Stimulated activated CD8-positive, alpha-beta memory T cell treated with anti-CD3 and anti-CD28 coated beads, Interleukin-15, amount 100 ng/mL, for 24 hours (primary cell): ENCODE measurements around the gene RUVBL2.

Experiments
- DNase-seq: peaks from one replicate; pipeline ENCODE4 v3.0.0-alpha.2; 2020; ENCODE audit warnings: low read depth

RUVBL2 gene

GRCh38 chr19:48993175-48994034 lies at the start of gene RUVBL2, which contains the start of gene GYS1:
Gene RUVBL2 (plus strand): TSS chr19:48993887. CDS start chr19:48993912, 25 bp downstream.
Gene GYS1 (minus strand): TSS chr19:48993309. CDS start chr19:48993112, 197 bp downstream.
- DNase-seq = peak; percentile 95

DNA sequence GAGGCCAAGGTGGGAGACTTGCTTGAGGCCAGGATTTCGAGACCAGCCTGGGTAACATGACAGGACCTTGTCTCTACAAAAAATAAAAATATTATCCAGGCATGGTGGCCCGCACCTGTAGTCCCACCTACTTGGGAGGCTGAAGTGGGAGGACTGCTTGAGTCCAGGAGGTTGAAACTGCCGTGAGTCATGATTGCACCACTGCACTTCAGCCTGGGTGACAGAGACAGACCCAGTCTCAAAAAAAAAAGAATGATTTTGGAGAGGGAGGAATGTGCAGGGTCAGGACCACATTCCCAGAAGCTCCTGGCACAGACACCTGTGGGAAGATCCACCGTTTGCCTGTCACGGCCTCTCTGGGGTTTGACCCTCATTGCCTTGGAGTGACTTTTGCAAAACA lies 48.3 kb upstream of the RUVBL2 start:
- DNase-seq = no peak

DNA sequence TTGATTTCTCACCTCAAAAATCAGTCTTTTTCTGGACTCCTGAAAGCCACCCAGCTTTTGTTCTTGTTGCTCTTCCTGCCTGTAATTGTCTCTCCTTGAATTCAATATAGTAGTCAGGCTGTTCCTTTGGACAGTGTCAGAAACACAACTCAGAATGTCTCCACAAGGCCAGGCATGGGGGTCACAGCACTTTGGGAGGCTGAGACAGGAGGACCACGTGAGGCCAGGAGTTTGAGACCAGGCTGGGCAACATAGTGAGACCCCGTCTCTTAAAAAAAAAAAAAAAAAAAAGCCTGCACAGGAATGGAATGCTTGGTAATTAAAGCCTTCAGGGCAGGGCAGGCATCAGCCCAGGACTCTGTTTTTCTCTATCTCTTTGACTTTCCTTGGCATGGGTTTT lies 47.9 kb upstream of the RUVBL2 start:
- no peak for DNase-seq

DNA sequence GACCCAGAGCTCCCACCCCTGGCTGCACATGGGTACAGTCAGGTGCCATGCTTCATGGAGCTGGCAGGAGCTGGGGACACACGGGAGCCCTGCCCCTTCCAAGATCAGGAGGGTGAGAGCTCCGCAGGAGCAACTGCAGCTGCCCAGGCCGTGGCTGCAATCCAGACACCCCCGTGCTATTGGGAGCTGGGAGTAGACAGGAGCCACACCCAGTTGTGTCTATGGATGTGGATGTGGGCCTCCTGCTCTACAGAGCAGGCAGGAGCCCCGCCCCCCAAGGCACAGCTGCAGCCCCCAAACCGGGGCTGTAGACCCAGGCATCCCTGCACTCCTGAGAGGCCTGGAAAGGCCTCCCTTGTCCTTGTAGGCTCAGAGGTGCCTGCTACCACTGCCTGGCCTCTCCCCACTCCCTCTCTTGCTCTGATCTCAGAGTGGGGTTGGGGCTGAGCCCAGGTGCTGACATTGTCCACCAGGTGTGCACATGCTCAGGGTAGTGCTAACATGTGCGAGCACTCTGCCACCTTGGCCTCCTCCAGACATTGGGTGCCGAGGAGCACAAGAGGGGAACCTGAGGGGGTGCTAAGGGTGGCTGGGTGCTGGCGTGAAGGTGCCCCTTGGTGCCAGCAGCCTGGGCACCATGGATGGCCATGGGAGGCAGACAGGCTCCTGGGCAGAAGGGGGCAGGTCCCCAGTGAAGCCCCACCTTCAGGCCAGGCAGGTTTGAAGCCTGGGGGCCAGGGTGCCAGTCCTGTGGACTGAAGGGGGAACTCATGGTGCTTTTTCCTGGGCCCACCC lies 47.0 kb upstream of the RUVBL2 start:
- no peak for DNase-seq

DNA sequence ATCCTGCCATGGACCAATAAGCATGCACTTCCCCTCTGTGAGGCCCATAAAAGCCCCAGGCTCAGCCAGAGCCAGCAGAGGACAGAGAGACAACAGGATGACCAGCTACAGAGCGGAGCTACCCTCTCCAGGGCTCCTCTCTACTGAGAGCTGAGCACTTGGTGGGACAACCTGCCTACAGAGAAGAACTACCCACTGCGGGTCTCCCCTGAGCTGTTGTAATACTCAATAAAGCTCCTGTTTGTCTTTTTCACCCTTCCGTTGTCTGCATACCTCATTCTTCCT lies 46.5 kb upstream of the RUVBL2 start:
- DNase-seq = no peak

DNA sequence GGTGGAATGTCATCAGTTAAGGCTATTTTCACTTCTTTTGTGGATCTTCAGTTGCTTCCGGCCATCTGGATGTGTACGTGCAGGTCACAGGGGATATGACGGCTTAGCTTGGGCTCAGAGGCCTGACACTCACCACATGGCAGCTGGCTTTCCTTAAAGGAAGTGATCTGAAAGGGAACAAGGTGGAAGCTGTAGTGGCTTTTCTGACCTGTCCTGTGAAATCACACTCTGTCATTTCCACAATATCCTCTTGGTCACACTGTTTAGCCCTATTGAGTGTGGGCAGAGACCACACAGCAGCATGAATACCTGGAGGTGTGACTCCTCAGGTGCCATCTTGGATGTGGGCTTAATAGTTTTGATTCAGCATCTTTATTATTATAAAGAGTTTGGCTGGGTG lies 43.5 kb upstream of the RUVBL2 start:
- DNase-seq = no peak

DNA sequence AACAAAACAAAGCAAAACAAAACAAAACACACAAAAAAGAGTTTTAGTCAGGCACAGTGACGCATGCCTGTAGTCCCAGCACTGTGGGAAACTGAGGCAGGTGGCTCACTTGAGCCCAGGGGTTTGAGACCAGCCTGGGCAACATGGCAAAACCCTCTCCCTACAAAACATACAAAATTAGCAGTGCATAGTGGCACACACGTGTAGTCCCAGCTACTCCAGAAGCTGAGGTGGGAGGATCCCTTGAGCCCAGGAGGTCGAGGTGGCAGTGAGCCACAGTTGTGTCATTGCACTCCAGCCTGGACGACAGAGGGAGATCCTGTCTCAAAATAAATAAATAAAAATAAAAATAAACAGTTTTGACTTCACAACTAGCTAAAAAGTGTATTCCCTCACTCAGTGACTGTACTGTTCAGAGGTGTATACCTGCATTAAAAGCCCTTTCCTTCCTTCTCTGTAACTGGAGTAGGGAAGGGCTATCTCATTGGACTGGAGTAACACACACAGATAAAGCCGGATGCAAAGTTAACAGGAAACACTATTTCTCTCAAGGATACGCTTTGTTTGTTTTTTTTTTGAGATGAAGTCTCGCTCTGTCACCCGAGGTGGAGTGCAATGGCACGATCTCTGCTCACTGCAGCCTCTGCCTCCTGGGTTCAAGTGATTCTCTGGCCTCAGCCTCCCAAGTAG lies 42.7 kb upstream of the RUVBL2 start:
- no peak for DNase-seq

GRCh38 chr19:48953141-48953540 lies 40.5 kb upstream of the RUVBL2 start:
- no peak for DNase-seq

- no peak for DNase-seq
Observed at GRCh38 chr19:48953990-48954594, 39.6 kb upstream of the RUVBL2 start.

DNA sequence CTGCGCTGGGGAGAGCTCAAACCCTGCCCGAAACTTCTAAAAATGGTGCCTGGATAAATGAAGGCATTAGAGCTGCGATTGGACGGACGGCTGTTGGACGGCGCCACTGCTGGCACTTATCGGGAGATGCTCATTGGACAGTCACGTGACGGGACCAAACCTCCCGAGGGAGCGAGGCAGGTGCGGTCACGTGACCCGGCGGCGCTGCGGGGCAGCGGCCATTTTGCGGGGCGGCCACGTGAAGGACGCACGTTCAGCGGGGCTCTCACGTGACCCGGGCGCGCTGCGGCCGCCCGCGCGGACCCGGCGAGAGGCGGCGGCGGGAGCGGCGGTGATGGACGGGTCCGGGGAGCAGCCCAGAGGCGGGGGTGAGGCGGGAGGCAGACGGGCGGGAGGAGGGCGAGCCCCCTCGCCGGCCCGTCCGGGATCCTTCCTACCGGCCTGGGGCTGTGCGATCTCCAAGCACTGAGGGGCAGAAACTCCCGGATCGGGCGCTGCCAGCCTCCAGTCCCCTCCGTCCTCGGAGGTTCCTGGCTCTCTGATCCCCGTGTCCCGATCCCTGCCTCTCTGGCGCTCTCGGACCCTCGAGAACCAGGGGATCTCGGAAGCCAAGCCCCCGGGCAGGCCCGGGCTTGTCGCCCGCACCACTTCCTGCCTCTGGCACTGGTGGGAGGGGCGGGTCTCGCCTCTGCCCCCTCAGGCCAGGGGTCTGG lies 38.9 kb upstream of the RUVBL2 start, which contains the start of gene BAX:
Gene BAX, plus strand, starts transcription at position 281 of the 713 bp plus-strand sequence. Its CDS starts 54 bp downstream, at position 335.
- DNase-seq = peak; percentile 83

DNA sequence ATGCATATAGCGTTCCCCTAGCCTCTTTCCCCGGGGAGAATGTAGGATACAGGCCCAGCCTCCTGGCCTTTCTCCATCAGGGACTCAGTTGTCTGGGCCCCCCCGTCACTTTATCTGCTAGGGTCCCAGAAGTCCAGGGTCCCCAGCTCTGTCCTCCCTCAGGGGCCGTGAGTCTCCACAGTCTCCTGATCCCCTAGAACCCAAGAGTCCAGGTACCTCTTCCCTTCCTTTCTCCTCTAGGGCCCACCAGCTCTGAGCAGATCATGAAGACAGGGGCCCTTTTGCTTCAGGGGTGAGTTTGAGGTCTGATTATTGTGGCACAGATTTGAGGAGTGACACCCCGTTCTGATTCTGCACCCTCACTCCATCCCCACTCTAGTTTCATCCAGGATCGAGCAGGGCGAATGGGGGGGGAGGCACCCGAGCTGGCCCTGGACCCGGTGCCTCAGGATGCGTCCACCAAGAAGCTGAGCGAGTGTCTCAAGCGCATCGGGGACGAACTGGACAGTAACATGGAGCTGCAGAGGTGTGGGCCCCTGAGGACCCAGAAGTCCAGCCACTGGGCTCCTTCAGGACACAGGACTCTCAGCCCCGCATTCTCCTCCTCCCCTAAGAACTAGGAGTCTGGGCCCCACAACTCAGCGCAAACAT lies 38.3 kb upstream of the RUVBL2 start:
- no peak for DNase-seq

GRCh38 chr19:48958006-48958405 lies 35.7 kb upstream of the RUVBL2 start:
- DNase-seq = no peak

DNA sequence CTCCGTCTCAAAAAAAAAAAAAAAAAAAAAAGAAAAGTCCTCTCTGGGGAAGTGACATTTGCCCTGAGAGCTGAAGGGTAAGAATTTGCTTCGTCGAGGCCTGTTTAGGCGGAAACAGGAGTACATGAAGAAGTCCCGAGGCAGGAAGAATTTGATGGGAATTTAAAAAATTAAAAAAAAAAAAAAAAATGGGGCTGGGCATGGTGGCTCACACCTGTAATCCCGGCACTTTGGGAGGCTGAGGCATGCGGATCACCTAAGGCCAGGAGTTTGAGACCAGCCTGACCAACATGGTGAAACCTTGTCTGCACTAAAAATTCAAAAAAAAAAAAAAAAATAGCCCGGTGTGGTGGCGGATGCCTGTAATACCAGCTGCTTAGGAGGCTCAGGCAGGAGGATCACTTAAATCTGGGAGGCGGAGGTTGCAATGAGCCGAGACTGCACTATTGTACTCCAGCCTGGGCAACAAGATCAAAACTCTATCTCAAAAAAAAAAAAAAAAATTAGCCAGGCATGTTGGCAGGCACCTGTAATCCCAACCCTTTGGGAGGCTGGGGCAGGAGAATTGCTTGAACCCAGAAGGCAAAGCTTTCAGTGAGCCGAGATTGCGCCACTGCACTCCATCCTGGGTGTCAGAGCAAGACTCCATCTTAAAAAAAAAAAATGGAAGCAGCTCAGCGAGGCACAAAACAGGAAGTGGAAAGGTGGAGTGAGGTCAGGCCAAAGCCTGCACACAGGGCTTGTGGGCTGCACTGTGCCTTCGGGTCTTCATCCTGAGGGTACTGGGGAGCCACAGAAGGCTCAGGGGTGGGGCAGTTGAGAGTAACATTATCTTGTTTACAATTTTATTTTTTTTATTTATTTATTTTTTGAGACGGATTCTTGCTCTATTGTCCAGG lies 34.1 kb upstream of the RUVBL2 start:
- DNase-seq = no peak

DNA sequence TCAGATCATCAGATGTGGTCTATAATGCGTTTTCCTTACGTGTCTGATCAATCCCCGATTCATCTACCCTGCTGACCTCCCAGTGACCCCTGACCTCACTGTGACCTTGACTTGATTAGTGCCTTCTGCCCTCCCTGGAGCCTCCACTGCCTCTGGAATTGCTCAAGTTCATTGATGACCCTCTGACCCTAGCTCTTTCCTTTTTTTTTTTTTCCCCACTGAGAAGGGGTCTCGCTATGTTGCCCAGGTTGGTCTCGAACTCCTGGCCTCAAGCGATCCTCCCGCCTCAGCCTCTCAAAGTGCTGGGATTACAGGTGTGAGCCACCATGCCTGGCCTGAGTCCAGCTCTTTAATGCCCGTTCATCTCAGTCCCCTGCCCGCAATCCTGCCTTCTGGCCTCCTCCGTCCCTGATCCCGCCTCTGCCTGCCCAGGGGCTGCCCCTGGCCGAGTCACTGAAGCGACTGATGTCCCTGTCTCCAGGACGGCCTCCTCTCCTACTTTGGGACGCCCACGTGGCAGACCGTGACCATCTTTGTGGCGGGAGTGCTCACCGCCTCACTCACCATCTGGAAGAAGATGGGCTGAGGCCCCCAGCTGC lies 32.5 kb upstream of the RUVBL2 start:
- no peak for DNase-seq

DNA sequence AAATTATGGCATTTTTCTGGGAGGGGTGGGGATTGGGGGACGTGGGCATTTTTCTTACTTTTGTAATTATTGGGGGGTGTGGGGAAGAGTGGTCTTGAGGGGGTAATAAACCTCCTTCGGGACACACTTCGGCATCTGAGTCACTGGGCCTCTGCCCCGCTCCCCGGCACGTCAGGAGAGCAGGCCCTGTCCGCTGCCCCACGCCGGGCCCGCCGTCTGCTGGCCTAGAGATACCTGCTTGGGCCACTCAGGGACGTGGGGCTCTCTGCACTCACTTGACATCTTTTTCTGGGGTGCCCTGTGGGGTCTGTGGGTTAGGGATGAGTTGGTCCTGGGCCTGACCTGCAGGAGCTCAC lies 32.0 kb upstream of the RUVBL2 start:
- no peak for DNase-seq

- no peak for DNase-seq
Observed at GRCh38 chr19:48962029-48962848, 31.4 kb upstream of the RUVBL2 start.

- no peak for DNase-seq
Observed at GRCh38 chr19:48962849-48963165, 30.9 kb upstream of the RUVBL2 start.

DNA sequence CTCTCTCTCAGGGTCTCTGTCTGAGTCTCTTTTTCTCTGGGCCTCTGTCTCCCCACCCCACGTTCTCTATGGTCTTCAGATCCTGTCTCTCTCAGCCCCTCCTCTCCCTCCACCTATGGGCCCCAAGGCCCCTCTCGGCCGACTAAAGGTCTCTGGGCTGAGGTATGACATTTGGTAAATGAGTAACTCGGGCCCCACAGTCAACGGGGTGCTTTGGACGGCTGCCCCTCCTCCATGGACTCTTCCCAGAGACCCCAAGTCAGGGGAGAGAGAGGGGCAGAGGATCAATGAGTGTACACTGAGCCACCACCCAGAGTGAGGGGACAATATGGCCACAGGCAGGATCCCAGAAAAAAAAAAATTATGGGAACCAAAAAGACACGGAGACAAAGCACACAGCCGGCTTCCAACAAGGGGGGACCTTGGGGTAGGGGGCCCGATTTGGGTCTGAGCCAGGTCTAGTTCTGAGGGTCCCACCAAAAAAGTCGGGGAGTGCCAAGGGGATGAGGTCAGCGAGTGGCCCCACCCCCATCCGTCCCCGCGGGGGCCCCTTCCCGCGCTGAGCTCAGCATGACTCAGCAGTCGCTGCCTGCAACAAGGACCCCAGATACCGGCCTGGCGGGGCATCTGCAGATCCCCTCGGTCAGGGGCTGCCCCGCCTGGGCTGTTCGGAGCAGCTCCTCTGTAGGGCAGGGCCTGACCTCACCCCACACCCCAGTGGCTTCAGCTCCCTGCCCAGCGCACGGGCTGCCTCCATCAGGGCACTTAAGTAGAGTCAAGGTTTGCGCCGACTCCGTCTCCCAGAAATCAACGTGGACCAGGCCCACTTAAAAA lies 30.1 kb upstream of the RUVBL2 start:
- peak; percentile 43 for DNase-seq
